ENCODE measurements around the gene FAM181B. TPM values are rescaled to one million over a fixed set of nuclear protein-coding genes. Genes with fewer than 3 reads are reported as not detected.

Gene FAM181B
- 0.54 TPM for total RNA-seq

GRCh38 chr11:82733444-82734119 lies at the start of gene FAM181B:
TSS of gene FAM181B (minus strand) at chr11:82733864. CDS start at chr11:82733729, 135 bp downstream.
- DNase-seq (ENCODE audit: low read depth in 2 of 3, low spot score in 2 of 3) = peak in 2 of 3 donors; percentile 67 to 70

GRCh38 chr11:82782825-82783374 lies 49.2 kb upstream of the FAM181B start:
- DNase-seq (ENCODE audit: low read depth in 2 of 3, low spot score in 2 of 3) = no peak

- DNase-seq (ENCODE audit: low read depth in 2 of 3, low spot score in 2 of 3) = no peak
Measured at GRCh38 chr11:82778776-82779175, 45.1 kb upstream of the FAM181B start.

- no peak for DNase-seq (ENCODE audit: low read depth in 2 of 3, low spot score in 2 of 3)
Measured at GRCh38 chr11:82776377-82776776, 42.7 kb upstream of the FAM181B start.

GRCh38 chr11:82775736-82776346 lies 42.2 kb upstream of the FAM181B start:
- DNase-seq (ENCODE audit: low read depth in 2 of 3, low spot score in 2 of 3) = peak in 2 of 3 donors; percentile 32 to 67

GRCh38 chr11:82775218-82775617 lies 41.6 kb upstream of the FAM181B start:
- no peak for DNase-seq (ENCODE audit: low read depth in 2 of 3, low spot score in 2 of 3)

GRCh38 chr11:82771781-82772180 lies 38.1 kb upstream of the FAM181B start:
- no peak for DNase-seq (ENCODE audit: low read depth in 2 of 3, low spot score in 2 of 3)

GRCh38 chr11:82767123-82767522 lies 33.5 kb upstream of the FAM181B start:
- DNase-seq (ENCODE audit: low read depth in 2 of 3, low spot score in 2 of 3) = no peak

- no peak for DNase-seq (ENCODE audit: low read depth in 2 of 3, low spot score in 2 of 3)
Measured at GRCh38 chr11:82765466-82766034, 31.9 kb upstream of the FAM181B start.

GRCh38 chr11:82763167-82763566 lies 29.5 kb upstream of the FAM181B start:
- DNase-seq (ENCODE audit: low read depth in 2 of 3, low spot score in 2 of 3) = no peak

GRCh38 chr11:82759649-82760048 lies 26.0 kb upstream of the FAM181B start:
- no peak for DNase-seq (ENCODE audit: low read depth in 2 of 3, low spot score in 2 of 3)

- no peak for DNase-seq (ENCODE audit: low read depth in 2 of 3, low spot score in 2 of 3)
Measured at GRCh38 chr11:82757660-82758357, 24.1 kb upstream of the FAM181B start.

GRCh38 chr11:82756765-82757639 lies 23.3 kb upstream of the FAM181B start:
- no peak for DNase-seq (ENCODE audit: low read depth in 2 of 3, low spot score in 2 of 3)

GRCh38 chr11:82754410-82754809 lies 20.7 kb upstream of the FAM181B start:
- DNase-seq (ENCODE audit: low read depth in 2 of 3, low spot score in 2 of 3) = no peak

- no peak for DNase-seq (ENCODE audit: low read depth in 2 of 3, low spot score in 2 of 3)
Measured at GRCh38 chr11:82753921-82754320, 20.3 kb upstream of the FAM181B start.

GRCh38 chr11:82752801-82753200 lies 19.1 kb upstream of the FAM181B start:
- DNase-seq (ENCODE audit: low read depth in 2 of 3, low spot score in 2 of 3) = no peak

- DNase-seq (ENCODE audit: low read depth in 2 of 3, low spot score in 2 of 3) = peak in 1 of 3 donors; percentile 70
Measured at GRCh38 chr11:82750643-82751139, 17.0 kb upstream of the FAM181B start.

GRCh38 chr11:82747471-82747870 lies 13.8 kb upstream of the FAM181B start:
- no peak for DNase-seq (ENCODE audit: low read depth in 2 of 3, low spot score in 2 of 3)

GRCh38 chr11:82738091-82738490 lies 4.4 kb upstream of the FAM181B start:
- no peak for DNase-seq (ENCODE audit: low read depth in 2 of 3, low spot score in 2 of 3)

- DNase-seq (ENCODE audit: low read depth in 2 of 3, low spot score in 2 of 3) = no peak
Measured at GRCh38 chr11:82734120-82734479, 436 bp upstream of the FAM181B start.

All from hematopoietic multipotent progenitor cell (in vitro differentiated cells).